WTC11 (cell line): ENCODE data around the gene POLR2C. TPM values are rescaled to one million over a fixed set of nuclear protein-coding genes. Genes with fewer than 3 reads are reported as not detected.

ENCODE experiments used
- ATAC-seq: fragments of 200-7000 bp; cut with Tn5 transposase; 2 replicates; pipeline ENCODE4 v1.10.0; 2021; ENCODE audit warnings: mild to moderate bottlenecking, moderate library complexity
- CTCF ChIA-PET: fragments of 300-600 bp; sonication (Branson Sonifier 250); formaldehyde crosslinking; loops from one replicate; lab custom pipeline; 2021; ENCODE audit warnings: antibody characterized with exemption; lab: Charles Lee
- POLR2A ChIA-PET: fragments of 350-600 bp; sonication (Branson Sonifier 250); formaldehyde crosslinking; loops from one replicate; lab custom pipeline; 2021; ENCODE audit warnings: antibody characterized with exemption; lab: Charles Lee
- DNase-seq: peaks from one replicate; pipeline ENCODE4 v3.0.0; 2021; ENCODE audit warnings: low spot score
- H3K27ac Mint-ChIP-seq: 2 replicates; pipeline ENCODE4 v1.8.0; 2021; ENCODE audit warnings: mixed read lengths
- H3K27me3 Mint-ChIP-seq: 2 replicates; pipeline ENCODE4 v1.8.0; 2021; ENCODE audit warnings: low read depth, mild to moderate bottlenecking, moderate library complexity, mixed read lengths
- H3K36me3 Mint-ChIP-seq: 2 replicates; pipeline ENCODE4 v1.8.0; 2021; ENCODE audit warnings: mixed read lengths
- H3K4me1 Mint-ChIP-seq: 2 replicates; pipeline ENCODE4 v1.8.0; 2022; ENCODE audit warnings: mixed read lengths
- H3K4me3 Mint-ChIP-seq: 2 replicates; pipeline ENCODE4 v1.8.0; 2021; ENCODE audit warnings: mild to moderate bottlenecking, moderate library complexity, mixed read lengths
- H3K9me3 Mint-ChIP-seq: 2 replicates; pipeline ENCODE4 v1.8.0; 2021; ENCODE audit warnings: mixed read lengths
- CBFB ChIP-seq: sonication (generic); formaldehyde crosslinking; IDR thresholded peaks from 2 replicates; pipeline ENCODE4 v1.8.1; 2022; ENCODE audit warnings: mild to moderate bottlenecking, low read depth, missing genetic modification reagents
- ESRRA ChIP-seq: sonication (generic); formaldehyde crosslinking; IDR thresholded peaks from 2 replicates; pipeline ENCODE4 v1.8.1; 2022; ENCODE audit warnings: mild to moderate bottlenecking, missing genetic modification reagents, borderline replicate concordance
- ETV6 ChIP-seq: sonication (generic); formaldehyde crosslinking; IDR thresholded peaks from 2 replicates; pipeline ENCODE4 v1.8.1; 2022; ENCODE audit warnings: mild to moderate bottlenecking, missing genetic modification reagents
- GRHL2 ChIP-seq: fragments of 250-450 bp; sonication (Bioruptor Pico); IDR thresholded peaks from 2 replicates; pipeline ENCODE4 v1.8.0; 2022; ENCODE audit warnings: mild to moderate bottlenecking, moderate library complexity; ENCODE audit not compliant: insufficient replicate concordance, severe bottlenecking
- MYBL2 ChIP-seq: sonication (generic); formaldehyde crosslinking; IDR thresholded peaks from 2 replicates; pipeline ENCODE4 v1.8.1; 2023; ENCODE audit warnings: mild to moderate bottlenecking, moderate library complexity, missing genetic modification reagents
- NFYB ChIP-seq: sonication (generic); formaldehyde crosslinking; conservative IDR thresholded peaks from 2 replicates; pipeline ENCODE4 v1.8.0; 2022; ENCODE audit warnings: low read depth, missing genetic modification reagents
- PRDM15 ChIP-seq: sonication (generic); formaldehyde crosslinking; IDR thresholded peaks from 2 replicates; pipeline ENCODE4 v1.8.0; 2022; ENCODE audit warnings: missing genetic modification reagents
- SMAD4 ChIP-seq: sonication (generic); formaldehyde crosslinking; IDR thresholded peaks from 2 replicates; pipeline ENCODE4 v1.8.0; 2022; ENCODE audit warnings: mild to moderate bottlenecking, missing genetic modification reagents
- TCF7 ChIP-seq: sonication (generic); formaldehyde crosslinking; IDR thresholded peaks from 2 replicates; pipeline ENCODE4 v1.8.0; 2022; ENCODE audit warnings: mild to moderate bottlenecking, low read depth, missing genetic modification reagents, moderate library complexity
- TEAD4 ChIP-seq: sonication (generic); formaldehyde crosslinking; IDR thresholded peaks from 2 replicates; pipeline ENCODE4 v1.8.0; 2022; ENCODE audit warnings: mild to moderate bottlenecking, missing genetic modification reagents
- ZBTB43 ChIP-seq: sonication (generic); formaldehyde crosslinking; IDR thresholded peaks from 2 replicates; pipeline ENCODE4 v1.8.1; 2023; ENCODE audit warnings: mild to moderate bottlenecking, missing genetic modification reagents
- ZNF423 ChIP-seq: fragments of 250-450 bp; sonication (Bioruptor Pico); IDR thresholded peaks from 2 replicates; pipeline ENCODE4 v2.1.2; 2022; ENCODE audit warnings: mild to moderate bottlenecking, moderate library complexity
- total RNA-seq: library from RNA; stranded (reverse); gene quantifications from 3 replicates; pipeline ENCODE4 v1.2.3, GENCODE V29; 2021
- TF ChIP-seq, protein P1 (sequence below): sonication (generic); formaldehyde crosslinking; IDR thresholded peaks from 2 replicates; pipeline ENCODE4 v1.8.0; 2022; ENCODE audit warnings: mild to moderate bottlenecking, missing genetic modification reagents

POLR2C gene
- total RNA-seq, 1 experiment from 2014 or later = 75.4 TPM

GRCh38 chr16:57422026-57422944 lies 40.2 kb upstream of the POLR2C start:
- no peaks in the 10 kb centered on the region for H3K27me3 Mint-ChIP-seq
- CTCF ChIA-PET = interaction anchor here (0.6 to 1.7 kb wide), 11 partner anchors 25 to 122 kb away, joined by 3 to 16 read pairs (median 4); partner anchors contain the start of genes CIAPIN1, COQ9 and POLR2C
- no peak overlapping the region; the same call in 1 of the 2 replicates for H3K4me3 Mint-ChIP-seq
- H3K9me3 Mint-ChIP-seq = no peaks in the 10 kb centered on the region
- no peak overlapping the region; the same call in 1 of the 2 replicates for H3K27ac Mint-ChIP-seq
- peak; percentile 37 for ATAC-seq
- TF ChIP-seq ETV6 (CRISPR knock-in tag) (0 out of 2 replicates have a peak, but pooled peaks have one; percentile 43), ESRRA (CRISPR knock-in tag) (no peak), NFYB (CRISPR knock-in tag) (no peak), ZBTB43 (CRISPR knock-in tag) (no peak), PRDM15 (CRISPR knock-in tag) (peak; percentile 58; the same call in 1 of the 2 replicates), CBFB (no peak)
- TF ChIP-seq, protein P1, sequence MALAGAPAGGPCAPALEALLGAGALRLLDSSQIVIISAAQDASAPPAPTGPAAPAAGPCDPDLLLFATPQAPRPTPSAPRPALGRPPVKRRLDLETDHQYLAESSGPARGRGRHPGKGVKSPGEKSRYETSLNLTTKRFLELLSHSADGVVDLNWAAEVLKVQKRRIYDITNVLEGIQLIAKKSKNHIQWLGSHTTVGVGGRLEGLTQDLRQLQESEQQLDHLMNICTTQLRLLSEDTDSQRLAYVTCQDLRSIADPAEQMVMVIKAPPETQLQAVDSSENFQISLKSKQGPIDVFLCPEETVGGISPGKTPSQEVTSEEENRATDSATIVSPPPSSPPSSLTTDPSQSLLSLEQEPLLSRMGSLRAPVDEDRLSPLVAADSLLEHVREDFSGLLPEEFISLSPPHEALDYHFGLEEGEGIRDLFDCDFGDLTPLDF = no peak
- TF ChIP-seq, all 79 proteins: peak for 2
- DNase-seq = peak; percentile 50
- H3K36me3 Mint-ChIP-seq = peaks cover 3% of the 10 kb centered on the region
- POLR2A ChIA-PET = no interaction called here
- peaks cover 26% of the 10 kb centered on the region for H3K4me1 Mint-ChIP-seq

DNA sequence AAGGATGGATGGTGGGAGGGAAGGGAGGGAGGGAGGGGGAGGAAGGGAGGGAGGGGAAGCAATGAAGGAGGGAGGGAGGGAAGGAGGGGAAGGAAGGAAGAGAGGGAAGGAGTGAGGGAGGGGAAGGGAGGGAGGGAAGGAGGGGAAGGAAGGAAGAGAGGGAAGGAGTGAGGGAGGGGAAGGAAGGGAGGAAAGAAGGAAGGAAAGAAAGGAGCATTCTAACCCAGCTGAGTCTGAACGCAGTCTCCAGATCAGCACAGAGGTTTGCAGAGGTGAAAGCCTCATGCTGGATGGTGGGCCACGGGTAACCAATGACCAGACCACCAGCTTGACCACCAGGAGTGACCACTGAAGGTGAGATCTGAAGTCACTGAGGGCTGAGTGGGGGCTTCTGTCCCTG lies 39.3 kb upstream of the POLR2C start:
- H3K27me3 Mint-ChIP-seq = no peaks in the 10 kb centered on the region
- CTCF ChIA-PET = interaction anchor here (0.7 to 1.9 kb wide), 6 partner anchors 42 to 123 kb away, joined by 3 to 16 read pairs (median 4); no protein-coding TSS in a partner anchor
- peaks cover 21% of the 10 kb centered on the region for H3K4me1 Mint-ChIP-seq
- H3K36me3 Mint-ChIP-seq = peaks cover 12% of the 10 kb centered on the region
- DNase-seq = no peak
- H3K4me3 Mint-ChIP-seq = no peak overlapping the region
- no peaks in the 10 kb centered on the region for H3K9me3 Mint-ChIP-seq
- ATAC-seq = no peak
- no peak for TF ChIP-seq TEAD4 (CRISPR knock-in tag)
- no peak for TF ChIP-seq TCF7
- POLR2A ChIA-PET = no interaction called here
- no peak overlapping the region for H3K27ac Mint-ChIP-seq

DNA sequence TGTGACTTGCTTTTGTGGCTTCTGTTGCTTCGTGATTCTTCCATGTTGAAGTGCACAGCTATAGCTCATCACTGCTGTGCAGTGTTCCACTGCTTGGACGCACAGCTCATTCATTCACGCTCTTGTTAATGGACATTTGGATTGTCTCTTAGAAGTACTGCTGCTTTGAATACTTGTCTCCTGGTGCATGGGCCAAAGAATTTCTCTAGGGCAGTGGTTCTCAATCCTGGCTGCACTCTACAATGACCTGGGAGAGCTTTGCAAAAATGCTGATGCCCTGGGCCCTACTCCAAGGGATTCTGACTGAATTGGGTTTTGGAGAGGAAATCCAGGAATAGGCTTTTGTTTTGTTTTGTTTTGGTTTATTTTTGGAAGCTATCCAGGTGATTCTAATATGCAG lies 37.9 kb upstream of the POLR2C start:
- ChIA-PET CTCF (interaction anchor here (0.9 to 1.9 kb wide), 3 partner anchors 15 to 94 kb away, joined by 3 to 5 read pairs (median 3); partner anchors contain the start of genes CIAPIN1 and COQ9), POLR2A (no interaction called here)
- H3K36me3 Mint-ChIP-seq = peaks cover 22% of the 10 kb centered on the region
- no peak for TF ChIP-seq SMAD4 (CRISPR knock-in tag)
- no peak for TF ChIP-seq ZNF423 (CRISPR knock-in tag)
- TF ChIP-seq MYBL2 (CRISPR knock-in tag) = no peak
- no peak for TF ChIP-seq GRHL2 (CRISPR knock-in tag)
- H3K4me3 Mint-ChIP-seq = no peak overlapping the region
- ATAC-seq (no peak), DNase-seq (no peak)
- no peak overlapping the region for H3K27ac Mint-ChIP-seq
- no peaks in the 10 kb centered on the region for H3K9me3 Mint-ChIP-seq
- no peaks in the 10 kb centered on the region for H3K27me3 Mint-ChIP-seq
- peaks cover 10% of the 10 kb centered on the region for H3K4me1 Mint-ChIP-seq
